Panc1 (cell line): ENCODE measurements around the gene TIPRL. TPM values are rescaled to one million over a fixed set of nuclear protein-coding genes. Genes with fewer than 3 reads are reported as not detected.

Experiments used
- ATAC-seq: fragments of 200-7000 bp; cut with Tn5 transposase; 2 replicates; pipeline ENCODE4 v1.9.1; 2020; ENCODE audit warnings: mild to moderate bottlenecking, moderate library complexity
- BruUV-seq: library from RNA; stranded (reverse); fragments of 400-500 nt; replicated peaks from 2 replicates; lab custom pipeline; 2021; lab: Mats Ljungman, UMichigan
- CTCF ChIA-PET: fragments of 300-600 bp; sonication (Branson Sonifier 250); formaldehyde crosslinking; loops from one replicate; lab custom pipeline; 2022; ENCODE audit warnings: antibody characterized with exemption; lab: Charles Lee
- POLR2A ChIA-PET: fragments of 300-600 bp; sonication (Branson Sonifier 250); formaldehyde crosslinking; loops from one replicate; lab custom pipeline; 2022; ENCODE audit warnings: antibody characterized with exemption; lab: Charles Lee
- DNase-seq: peaks from one replicate; pipeline ENCODE4 v3.0.0-alpha.2; 2010; ENCODE audit warnings: low read depth, low spot score
- H3K27ac ChIP-seq: 2 replicates; pipeline ENCODE4 v1.5.1; 2011; ENCODE audit warnings: mild to moderate bottlenecking, low read length, inconsistent platforms
- H3K27me3 ChIP-seq: fragments of 200-500 bp; sonication (Bioruptor generic); 2 replicates; pipeline ENCODE4 v1.6.0; 2014; ENCODE audit warnings: low read length, inconsistent platforms; ENCODE audit not compliant: control insufficient read depth, insufficient read depth
- H3K36me3 ChIP-seq: fragments of 200-500 bp; sonication (Bioruptor generic); 2 replicates; pipeline ENCODE4 v1.5.1; 2014; ENCODE audit warnings: inconsistent platforms, mild to moderate bottlenecking, low read length, moderate library complexity; ENCODE audit not compliant: control insufficient read depth, insufficient read depth
- H3K4me1 ChIP-seq: 2 replicates; pipeline ENCODE4 v1.5.1; 2011; ENCODE audit warnings: inconsistent platforms, mild to moderate bottlenecking, low read length, moderate library complexity; ENCODE audit not compliant: control insufficient read depth, insufficient read depth
- H3K4me3 ChIP-seq, 2 experiments: 2 replicates each; pipeline ENCODE4 v1.5.1; 2011 to 2012; ENCODE audit warnings: low read depth in 2 of 2, low read length in 2 of 2, mild to moderate bottlenecking in 2 of 2, inconsistent platforms in 1 of 2, moderate library complexity in 1 of 2
- H3K9me3 ChIP-seq: fragments of 200-500 bp; sonication (Bioruptor generic); 2 replicates; pipeline ENCODE4 v1.5.1; 2014; ENCODE audit warnings: low read depth, mild to moderate bottlenecking, inconsistent platforms, low read length, moderate library complexity; ENCODE audit not compliant: control insufficient read depth, insufficient read depth
- CTCF ChIP-seq: fragments of 450-650 bp; IDR thresholded peaks from 2 replicates; pipeline ENCODE4 v1.5.1; 2017; ENCODE audit warnings: mild to moderate bottlenecking
- REST ChIP-seq, 2 experiments: IDR thresholded peaks; 2 replicates each; pipeline ENCODE4 v1.6.1; 2011 to 2012; ENCODE audit warnings: low read depth in 2 of 2, control low read depth in 1 of 2, low read length in 1 of 2, mild to moderate bottlenecking in 1 of 2, moderate library complexity in 1 of 2; ENCODE audit not compliant: insufficient read depth in 1 of 2
- in situ Hi-C: cut with HindIII; loops from 2 replicates; pipeline ENCODE4 v1.10.0; 2016; ENCODE audit warnings: low sequenced_read_pairs, low pct_unique_long_range_greater_than_20kb
- intact Hi-C: fragments of 100-400 bp; cut with micrococcal nuclease; formaldehyde crosslinking; loops from one replicate; pipeline ENCODE4 v1.10.0; 2022; ENCODE audit not compliant: unreplicated experiment
- total RNA-seq: library from RNA; stranded (reverse); gene quantifications from one replicate; pipeline ENCODE4 v1.2.1, GENCODE V29; 2021; ENCODE audit not compliant: unreplicated experiment

Gene TIPRL
- total RNA-seq, 1 experiment from 2014 or later, result 48.5 TPM

- POLR2A ChIA-PET, result no interaction called here
- CTCF ChIA-PET, result no interaction called here
Observed at GRCh38 chr1:168246506-168246905, 67.7 kb downstream of the TIPRL start.

More at GRCh38 chr1:168246506-168246905, 67.7 kb downstream of the TIPRL start:
- Histone ChIP-seq H3K27ac (no peak overlapping the region), H3K27me3 (no peaks in the 10 kb centered on the region), H3K36me3 (peaks cover 4% of the 10 kb centered on the region), H3K9me3 (no peaks in the 10 kb centered on the region), H3K4me3 (no peak overlapping the region), H3K4me1 (no peaks in the 10 kb centered on the region)
- no TSS peak for BruUV-seq
- ATAC-seq (no peak), DNase-seq (no peak)
- in situ Hi-C loops (no loop called here), intact Hi-C loops (no loop called here)
- TF ChIP-seq REST (IDR thresholded peaks at IDR 0.05; ENCODE audit: insufficient read depth in 1 of 2, low read depth in 2 of 2, low read length in 1 of 2) (no peak), CTCF (no peak)

Other genes with a start within 250 kb of the TIPRL start
- 67.7 TPM for gene DCAF6, start 242.3 kb upstream of the TIPRL start, total RNA-seq
- 71.7 TPM for gene MPC2, start 241.9 kb upstream of the TIPRL start, total RNA-seq
- 2.4 TPM for gene GPR161, start 42.0 kb upstream of the TIPRL start, total RNA-seq
- gene SFT2D2, start 47.0 kb downstream of the TIPRL start, total RNA-seq, result 68.1 TPM
- 2.2 TPM for gene TBX19, start 101.9 kb downstream of the TIPRL start, total RNA-seq